GM12878 (cell line): Measurements from ENCODE around the gene PRADC1.

Source experiments
- KDM1A ChIP-seq: fragments of 200-600 bp; sonication (generic); IDR thresholded peaks from 2 replicates; pipeline ENCODE4 v1.6.1; 2016; ENCODE audit warnings: borderline replicate concordance
- RCOR1 ChIP-seq: conservative IDR thresholded peaks from 2 replicates; pipeline ENCODE4 v1.6.1; 2012; ENCODE audit warnings: low read depth, low read length, improper control_type of control experiment
- SKIL ChIP-seq: fragments of 450-650 bp; IDR thresholded peaks from 2 replicates; pipeline ENCODE4 v1.6.1; 2017; ENCODE audit warnings: mild to moderate bottlenecking, low read depth, inconsistent platforms; ENCODE audit not compliant: poor library complexity, severe bottlenecking
- ZBTB11 ChIP-seq: fragments of 450-650 bp; formaldehyde crosslinking; IDR thresholded peaks from 2 replicates; pipeline ENCODE4 v1.5.0; 2022; ENCODE audit warnings: mild to moderate bottlenecking, missing genetic modification characterization
- ZNF274 ChIP-seq: IDR thresholded peaks from one replicate; pipeline ENCODE4 v1.8.0; 2011; ENCODE audit not compliant: insufficient read length, insufficient read depth

- TF ChIP-seq ZNF274 (no peak), RCOR1 (no peak), KDM1A (no peak), SKIL (no peak), ZBTB11 (CRISPR knock-in tag) (no peak)
These were observed 25.3 kb upstream of the PRADC1 start for GRCh38 chr2:73258186-73258912.
